ENCODE data around the gene STYXL2.

The STYXL2 gene

DNA sequence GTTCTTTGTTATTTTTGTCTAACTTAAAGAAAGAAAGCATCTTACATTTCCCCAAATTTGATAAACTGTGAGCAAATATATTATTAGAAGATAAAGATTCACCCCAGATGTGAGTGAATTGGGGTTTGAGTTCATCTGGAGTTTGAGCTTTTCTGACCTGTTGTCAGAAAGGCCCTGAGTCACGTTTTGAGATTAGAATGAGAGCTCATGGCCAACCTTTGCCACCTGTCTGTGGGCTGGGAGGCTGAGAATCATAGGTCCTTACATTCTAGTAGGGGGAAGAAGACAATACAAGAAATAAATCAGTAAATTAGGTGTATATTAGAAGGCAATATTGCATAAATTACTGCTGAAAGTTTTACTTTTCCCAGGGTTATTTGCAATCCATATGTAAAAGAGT lies 22.3 kb downstream of the STYXL2 start (continued):
- TF ChIP-seq REST (tag by site-specific recombination; IDR thresholded peaks at IDR 0.05) (no peak), ZNF138 (tag by site-specific recombination; IDR thresholded peaks at IDR 0.05; ENCODE audit: borderline replicate concordance) (no peak), ZNF211 (tag by site-specific recombination; IDR thresholded peaks at IDR 0.05; ENCODE audit: low read depth) (no peak)

DNA sequence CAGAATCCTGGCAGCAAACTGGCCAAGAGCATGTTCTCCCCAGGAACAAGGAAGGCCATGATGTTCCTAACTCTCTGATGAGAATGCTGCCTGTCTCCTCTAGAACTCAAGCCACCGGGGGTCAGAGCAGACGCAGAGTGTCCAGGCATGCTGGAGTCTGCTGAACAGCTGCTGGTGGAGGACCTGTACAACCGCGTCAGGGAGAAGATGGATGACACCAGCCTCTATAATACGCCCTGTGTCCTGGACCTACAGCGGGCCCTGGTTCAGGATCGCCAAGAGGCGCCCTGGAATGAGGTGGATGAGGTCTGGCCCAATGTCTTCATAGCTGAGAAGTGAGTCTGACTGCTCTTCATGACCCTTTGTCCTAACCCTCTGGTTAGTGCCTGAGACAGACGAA lies 23.4 kb downstream of the STYXL2 start:
- H3K9me3 ChIP-seq (ENCODE audit: control insufficient read depth, insufficient read depth, low read depth, low read length) = no peaks in the 10 kb centered on the region
- POLR2A ChIA-PET = interaction anchor here (0.9 kb wide), 1 partner anchor 103 kb away, joined by 3 read pairs; the partner anchor contains the start of gene POU2F1
- no peaks in the 10 kb centered on the region; the same call in 1 of the 2 replicates for H3K4me1 ChIP-seq (ENCODE audit: control insufficient read depth, insufficient read depth, low read length)
- TF ChIP-seq ZSCAN16 (tag by site-specific recombination; IDR thresholded peaks at IDR 0.05) (no peak), ZBTB21 (tag by site-specific recombination; IDR thresholded peaks at IDR 0.05) (no peak), ZNF843 (tag by site-specific recombination; IDR thresholded peaks at IDR 0.05) (no peak), ZNF341 (tag by site-specific recombination; IDR thresholded peaks at IDR 0.05; ENCODE audit: low read depth) (no peak), ZNF530 (tag by site-specific recombination; IDR thresholded peaks at IDR 0.05; ENCODE audit: low read depth) (no peak), ZSCAN30 (tag by site-specific recombination; IDR thresholded peaks at IDR 0.05) (no peak)
- TF ChIP-seq, protein P1, sequence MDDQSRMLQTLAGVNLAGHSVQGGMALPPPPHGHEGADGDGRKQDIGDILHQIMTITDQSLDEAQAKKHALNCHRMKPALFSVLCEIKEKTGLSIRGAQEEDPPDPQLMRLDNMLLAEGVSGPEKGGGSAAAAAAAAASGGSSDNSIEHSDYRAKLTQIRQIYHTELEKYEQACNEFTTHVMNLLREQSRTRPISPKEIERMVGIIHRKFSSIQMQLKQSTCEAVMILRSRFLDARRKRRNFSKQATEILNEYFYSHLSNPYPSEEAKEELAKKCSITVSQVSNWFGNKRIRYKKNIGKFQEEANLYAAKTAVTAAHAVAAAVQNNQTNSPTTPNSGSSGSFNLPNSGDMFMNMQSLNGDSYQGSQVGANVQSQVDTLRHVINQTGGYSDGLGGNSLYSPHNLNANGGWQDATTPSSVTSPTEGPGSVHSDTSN (CRISPR knock-in tag; IDR thresholded peaks at IDR 0.05) = no peak
- H3K27ac ChIP-seq (ENCODE audit: extremely low read depth, low read depth, low read length) = no peak overlapping the region
- no peak overlapping the region for H3K4me3 ChIP-seq (ENCODE audit: low read depth, low read length)
- CTCF ChIA-PET = interaction anchor here (0.6 to 0.7 kb wide), 2 partner anchors 10 to 53 kb away, joined by 3 read pairs; no protein-coding TSS in a partner anchor
- H3K36me3 ChIP-seq (ENCODE audit: control insufficient read depth in 2 of 2, insufficient read depth in 1 of 2, low read length in 2 of 2) = no peaks in the 10 kb centered on the region

DNA sequence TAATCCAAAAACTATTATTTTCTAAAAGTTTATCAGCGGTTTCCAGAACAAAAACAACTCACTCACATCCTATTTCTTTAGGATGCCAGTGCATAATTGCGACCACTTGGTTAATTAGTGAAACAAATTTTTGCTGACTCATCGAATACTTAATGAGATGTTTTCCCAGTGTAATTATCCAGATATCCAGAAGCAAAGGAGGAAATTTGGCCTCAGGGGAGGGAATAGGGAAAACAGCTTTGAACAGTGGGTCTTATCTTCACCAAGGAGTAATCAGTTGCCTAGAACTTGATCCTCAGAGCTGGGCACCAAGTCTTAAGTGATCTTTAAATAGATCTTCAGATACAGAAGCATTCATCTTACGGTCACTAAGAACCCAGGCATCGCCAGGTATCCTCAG lies 24.3 kb downstream of the STYXL2 start:
- ChIA-PET POLR2A (no interaction called here), CTCF (interaction anchor here (0.7 to 1.0 kb wide), 3 partner anchors 38 to 104 kb away, joined by 3 read pairs; no protein-coding TSS in a partner anchor)
- Histone ChIP-seq H3K36me3 (ENCODE audit: control insufficient read depth in 2 of 2, insufficient read depth in 1 of 2, low read length in 2 of 2) (no peaks in the 10 kb centered on the region), H3K27ac (ENCODE audit: extremely low read depth, low read depth, low read length) (no peak overlapping the region), H3K9me3 (ENCODE audit: control insufficient read depth, insufficient read depth, low read depth, low read length) (no peaks in the 10 kb centered on the region), H3K4me1 (ENCODE audit: control insufficient read depth, insufficient read depth, low read length) (no peaks in the 10 kb centered on the region; the same call in 1 of the 2 replicates), H3K4me3 (ENCODE audit: low read depth, low read length) (no peak overlapping the region)
- TF ChIP-seq ZNF501 (tag by site-specific recombination; IDR thresholded peaks at IDR 0.05) (no peak), TCF7L2 (IDR thresholded peaks at IDR 0.05; ENCODE audit: borderline replicate concordance, low read depth, low read length) (0 out of 2 replicates have a peak, but pooled peaks have one; percentile 51), ZBTB8A (tag by site-specific recombination; IDR thresholded peaks at IDR 0.05) (no peak), ZNF670 (tag by site-specific recombination; IDR thresholded peaks at IDR 0.05; ENCODE audit: low read depth) (no peak), ZSCAN30 (tag by site-specific recombination; IDR thresholded peaks at IDR 0.05) (no peak)

- H3K27ac ChIP-seq (ENCODE audit: extremely low read depth, low read depth, low read length) = no peak overlapping the region
- POLR2A ChIA-PET = no interaction called here
- H3K9me3 ChIP-seq (ENCODE audit: control insufficient read depth, insufficient read depth, low read depth, low read length) = no peaks in the 10 kb centered on the region
- TF ChIP-seq ZNF121 (tag by site-specific recombination; IDR thresholded peaks at IDR 0.05) = no peak
- H3K4me3 ChIP-seq (ENCODE audit: low read depth, low read length) = no peak overlapping the region
- CTCF ChIA-PET = no interaction called here
- no peaks in the 10 kb centered on the region for H3K36me3 ChIP-seq (ENCODE audit: control insufficient read depth in 2 of 2, insufficient read depth in 1 of 2, low read length in 2 of 2)
- no peaks in the 10 kb centered on the region; the same call in 1 of the 2 replicates for H3K4me1 ChIP-seq (ENCODE audit: control insufficient read depth, insufficient read depth, low read length)
Measured at GRCh38 chr1:167119696-167120095, 25.8 kb downstream of the STYXL2 start.
